ENCODE results near the gene POLE3. TPM values are rescaled to one million over a fixed set of nuclear protein-coding genes. Genes with fewer than 3 reads are reported as not detected.

Gene POLE3
- total and polyA plus RNA-seq, 2 experiments from 2014 or later: 39.2 to 81.3 TPM

GRCh38 chr9:113361304-113362018 lies 49.0 kb downstream of the POLE3 start:
- Histone ChIP-seq H3K4me3 (no peak overlapping the region), H3F3A (replicated peaks; ENCODE audit: low read depth) (no peaks in the 10 kb centered on the region), H3K36me3 (ENCODE audit: insufficient read depth) (no peaks in the 10 kb centered on the region), H3K79me2 (replicated peaks; ENCODE audit: insufficient read depth) (no peaks in the 10 kb centered on the region), H3K4me1 (ENCODE audit: insufficient read depth) (no peaks in the 10 kb centered on the region), H3K4me2 (no peak overlapping the region), H3K9me2 (ENCODE audit: insufficient read depth) (no peaks in the 10 kb centered on the region), H3K27ac (ENCODE audit: low read depth) (no peak overlapping the region), H4K20me1 (replicated peaks; ENCODE audit: insufficient read depth) (no peaks in the 10 kb centered on the region), H3K27me3 (ENCODE audit: insufficient read depth) (no peaks in the 10 kb centered on the region), H2AFZ (no peak overlapping the region)
- ATAC-seq (no peak), DNase-seq (ENCODE audit: low spot score) (no peak)
- no peak for TF ChIP-seq ZNF114 (CRISPR knock-in tag; IDR thresholded peaks at IDR 0.05)
- no peak for TF ChIP-seq ZNF462 (CRISPR knock-in tag; IDR thresholded peaks at IDR 0.05)
- no peak for TF ChIP-seq CTCF (conservative IDR thresholded peaks at IDR 0.05; ENCODE audit: low read depth in 2 of 2)
- no peak for TF ChIP-seq POLR2AphosphoS5 (IDR thresholded peaks at IDR 0.05; ENCODE audit: low read depth)
- no peak for TF ChIP-seq CREB1 (CRISPR knock-in tag; IDR thresholded peaks at IDR 0.05; ENCODE audit: low read depth)
- TF ChIP-seq ZNF331 (CRISPR knock-in tag; IDR thresholded peaks at IDR 0.05; ENCODE audit: low read depth): no peak
- TF ChIP-seq JUNB (IDR thresholded peaks at IDR 0.05; ENCODE audit: unreplicated experiment): no peak
- TF ChIP-seq ETS1 (IDR thresholded peaks at IDR 0.05): no peak
- no peak for TF ChIP-seq EZH2 (IDR thresholded peaks at IDR 0.05; ENCODE audit: low read depth, unreplicated experiment)
- TF ChIP-seq NANOG (IDR thresholded peaks at IDR 0.05; ENCODE audit: borderline replicate concordance): no peak
- no peak overlapping the region for H3K27ac Mint-ChIP-seq
- no peak overlapping the region for H3K4me3 Mint-ChIP-seq
- H3K4me1 Mint-ChIP-seq: no peaks in the 10 kb centered on the region
- H3K27me3 Mint-ChIP-seq (ENCODE audit: insufficient read depth, low read depth, poor library complexity): no peaks in the 10 kb centered on the region
- no peaks in the 10 kb centered on the region for H3K36me3 Mint-ChIP-seq (ENCODE audit: low read depth)
- no peaks in the 10 kb centered on the region for H3K9me3 Mint-ChIP-seq
